Non-pigmented ciliary epithelial cell (primary cell): ENCODE results near the gene MACC1.
"Not testable (repeated sequence)": the region's sequence is repeated elsewhere in the genome, so short reads cannot be mapped to it uniquely, and the experiment has no call there.

Experiments
- DNase-seq: peaks from one replicate; pipeline ENCODE4 v3.0.0-alpha.2; 2010; ENCODE audit warnings: low read depth

The MACC1 gene

GRCh38 chr7:20229081-20229480 lies 11.9 kb upstream of the MACC1 start:
- no peak for DNase-seq

- no peak for DNase-seq
Observed at GRCh38 chr7:20228654-20229053, 11.5 kb upstream of the MACC1 start.

GRCh38 chr7:20227291-20227795 lies 10.2 kb upstream of the MACC1 start:
- DNase-seq = no peak

DNA sequence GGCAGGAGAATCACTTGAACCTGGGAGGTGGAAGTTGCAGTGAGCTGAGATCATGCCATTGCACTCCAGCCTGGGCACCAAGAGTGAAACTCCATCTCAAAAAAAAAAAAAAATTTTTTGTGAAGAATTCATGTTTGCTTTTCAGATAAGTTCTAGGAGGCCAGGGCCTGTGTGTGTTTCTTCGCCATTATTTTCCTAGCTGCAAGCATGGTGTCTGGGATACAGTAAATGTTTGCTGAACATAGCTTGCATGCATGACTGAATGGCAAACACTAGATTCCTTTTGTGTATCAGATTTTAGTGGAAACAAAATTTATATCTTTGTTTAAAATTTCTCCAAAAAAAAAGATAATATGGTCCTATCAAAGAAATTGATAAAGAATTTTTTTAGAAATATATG lies 9.7 kb upstream of the MACC1 start:
- no peak for DNase-seq

DNA sequence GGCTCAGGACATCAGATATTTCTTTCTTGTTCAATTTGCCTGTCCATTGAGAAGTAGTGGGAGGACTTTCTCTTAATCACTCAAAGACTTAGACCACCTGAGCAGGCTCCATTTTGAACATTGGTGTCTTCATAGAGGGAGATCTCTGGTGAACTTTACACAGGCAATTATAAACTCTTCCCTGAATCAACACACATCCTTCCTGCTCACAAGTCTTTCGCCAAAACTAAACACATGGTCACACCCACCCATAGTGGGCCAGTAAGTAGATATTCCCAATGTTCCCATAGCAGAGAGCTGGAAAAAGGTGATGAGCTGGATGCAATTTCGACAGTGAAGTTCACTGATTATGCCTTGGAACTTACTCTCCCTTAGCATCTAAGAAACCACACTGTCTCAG lies 8.2 kb upstream of the MACC1 start:
- DNase-seq = no peak

- DNase-seq = no peak
Observed at GRCh38 chr7:20224025-20224424, 6.8 kb upstream of the MACC1 start.

DNA sequence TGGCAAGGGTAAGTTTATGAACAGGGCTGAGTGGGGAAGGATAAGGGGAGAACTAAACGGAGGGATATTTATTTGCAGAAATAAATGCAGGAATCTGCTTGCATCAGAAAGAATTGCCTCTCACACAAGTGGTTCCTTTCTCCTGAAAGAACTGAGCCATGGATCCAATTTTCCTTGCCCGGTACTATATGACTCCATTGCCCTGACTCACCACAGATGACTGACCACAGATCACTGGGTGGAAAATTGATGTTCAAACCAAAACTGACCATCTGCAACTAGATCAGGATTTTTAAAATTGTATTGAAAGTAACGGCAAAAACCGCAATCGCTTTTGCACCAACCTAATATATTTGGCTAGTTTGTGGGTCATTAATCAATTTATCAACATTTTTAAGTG lies 6.2 kb upstream of the MACC1 start:
- DNase-seq = no peak

DNA sequence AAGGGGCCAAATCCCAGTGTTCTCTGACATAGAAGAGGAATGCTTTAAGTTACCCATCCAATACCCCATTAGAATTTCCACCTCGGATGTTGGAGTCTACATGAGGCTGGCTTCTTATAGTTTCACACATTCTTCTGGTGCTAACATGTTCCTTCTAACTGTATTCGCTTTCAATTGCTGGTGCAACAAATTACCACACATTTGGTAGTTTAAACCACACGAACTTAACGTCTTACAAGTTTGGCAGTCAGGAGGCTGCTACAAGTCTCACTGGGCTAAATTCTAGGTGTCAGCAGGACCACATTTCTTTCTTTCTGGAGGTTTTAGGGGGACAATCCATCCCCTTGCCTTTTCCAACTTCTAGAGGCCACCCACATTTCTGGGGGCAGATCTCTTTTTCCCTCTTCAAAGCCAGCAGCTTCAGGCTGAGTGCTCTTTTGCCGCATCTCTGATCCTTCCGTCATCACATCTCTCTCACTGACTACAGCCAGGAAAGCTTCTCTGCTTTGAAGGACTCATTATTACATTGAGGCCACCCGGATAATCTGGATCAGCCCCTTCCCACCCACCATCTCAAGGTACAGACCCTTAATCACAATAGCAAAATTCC lies 5.1 kb upstream of the MACC1 start:
- no peak for DNase-seq

DNA sequence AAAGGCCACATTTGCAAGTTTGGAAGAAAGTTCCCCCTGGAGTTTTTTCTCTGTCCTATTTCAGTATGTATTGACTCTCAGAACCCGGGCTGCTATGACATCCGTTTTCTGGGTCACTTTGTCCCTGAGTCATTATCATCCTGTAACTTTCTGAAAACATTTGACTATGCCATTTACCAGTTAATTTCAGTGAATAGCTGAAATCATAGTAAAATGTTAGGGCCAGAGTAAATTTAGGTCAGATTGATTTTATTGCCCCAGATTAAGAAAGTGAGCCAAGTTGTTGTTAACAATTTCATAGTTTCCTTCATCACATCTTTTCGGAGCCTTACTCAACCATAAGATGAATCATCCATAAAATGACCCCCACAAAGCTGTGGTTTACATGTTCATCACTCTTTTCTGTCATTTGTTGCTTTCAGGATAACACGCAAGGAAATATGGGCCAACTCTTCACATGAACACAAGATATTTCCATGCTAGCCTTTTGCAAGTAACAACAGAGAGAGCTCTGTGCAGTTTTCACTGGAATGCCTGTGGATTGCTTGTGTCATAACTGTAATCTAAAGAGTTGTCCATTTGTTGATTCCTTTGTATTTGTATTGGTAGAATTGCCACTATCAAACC lies 3.9 kb upstream of the MACC1 start:
- no peak for DNase-seq

DNA sequence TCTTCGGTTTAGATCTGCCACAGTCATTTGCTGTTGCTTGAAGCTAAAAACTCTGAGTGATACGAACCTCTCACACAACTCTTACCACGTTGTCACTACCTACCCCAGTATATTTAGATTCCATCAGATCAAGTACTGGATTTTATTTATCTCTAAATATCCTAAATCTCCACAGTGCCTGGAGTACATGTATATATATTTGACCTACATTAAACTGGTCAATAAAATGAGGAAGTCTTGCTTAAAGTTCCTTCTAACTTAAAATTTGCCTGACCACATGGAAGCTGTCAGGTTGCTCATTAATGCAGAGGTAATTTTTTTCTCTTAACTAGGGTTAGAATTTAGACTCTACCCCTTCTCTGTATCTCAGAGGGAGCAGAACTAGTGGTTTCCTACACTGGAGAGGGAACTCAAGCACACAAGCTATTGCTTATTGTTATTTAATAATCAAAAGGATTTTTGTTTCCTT lies 3.1 kb upstream of the MACC1 start:
- DNase-seq = no peak

GRCh38 chr7:20219446-20220292 lies 2.5 kb upstream of the MACC1 start:
- DNase-seq = peak; percentile 97

GRCh38 chr7:20219062-20219445 lies 1.9 kb upstream of the MACC1 start:
- no peak for DNase-seq

GRCh38 chr7:20218279-20218678 lies 1.1 kb upstream of the MACC1 start:
- DNase-seq = no peak

DNA sequence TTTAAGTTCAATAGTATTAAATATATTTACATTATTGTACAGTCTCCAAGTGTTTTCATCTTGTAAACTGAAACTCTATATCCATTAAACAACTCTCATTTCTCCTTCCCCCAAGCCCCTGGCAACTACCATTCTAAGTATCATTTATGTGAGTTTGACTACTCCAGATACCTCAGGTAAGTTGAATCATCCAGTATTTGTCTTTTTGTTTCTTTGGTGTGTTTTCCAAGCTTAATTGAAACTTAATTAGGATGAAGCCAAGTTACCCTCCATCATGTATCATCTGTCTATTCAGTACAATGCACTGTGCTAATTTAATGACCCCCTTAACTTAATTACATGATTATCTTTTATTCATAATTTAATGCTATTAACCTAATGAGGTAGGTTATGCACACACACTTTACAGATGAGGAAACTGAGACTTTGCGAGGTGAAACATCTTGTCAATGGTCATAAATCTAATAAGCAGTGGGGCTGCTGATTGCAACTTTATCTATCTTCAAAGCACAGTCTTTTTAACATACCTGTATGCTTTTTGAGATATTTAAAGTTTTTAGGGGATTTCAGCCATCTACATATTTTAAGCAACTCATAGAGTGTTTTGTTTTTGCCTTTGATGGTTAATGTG lies 663 bp downstream of the MACC1 start:
- no peak for DNase-seq

- no peak for DNase-seq
Observed at GRCh38 chr7:20214921-20215669, 2.1 kb downstream of the MACC1 start.

DNA sequence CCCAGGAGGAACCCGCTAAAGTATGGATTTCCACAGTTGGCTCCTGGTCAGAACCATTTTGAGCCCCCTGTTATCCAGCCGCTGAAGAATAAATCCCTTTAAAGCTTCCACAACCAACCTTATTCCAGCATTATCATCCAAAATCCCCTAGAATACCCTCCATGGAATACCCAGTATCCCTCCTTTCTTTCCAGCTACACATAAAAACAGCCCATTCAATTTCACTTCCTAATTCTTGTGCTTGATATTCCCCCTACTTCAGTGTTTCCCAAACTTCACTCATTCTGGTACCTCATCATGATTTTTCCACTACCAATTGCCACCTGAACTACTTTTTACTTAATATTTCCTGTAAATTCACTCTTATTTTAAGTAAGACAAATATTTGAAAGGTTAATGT lies 3.1 kb downstream of the MACC1 start:
- no peak for DNase-seq

DNA sequence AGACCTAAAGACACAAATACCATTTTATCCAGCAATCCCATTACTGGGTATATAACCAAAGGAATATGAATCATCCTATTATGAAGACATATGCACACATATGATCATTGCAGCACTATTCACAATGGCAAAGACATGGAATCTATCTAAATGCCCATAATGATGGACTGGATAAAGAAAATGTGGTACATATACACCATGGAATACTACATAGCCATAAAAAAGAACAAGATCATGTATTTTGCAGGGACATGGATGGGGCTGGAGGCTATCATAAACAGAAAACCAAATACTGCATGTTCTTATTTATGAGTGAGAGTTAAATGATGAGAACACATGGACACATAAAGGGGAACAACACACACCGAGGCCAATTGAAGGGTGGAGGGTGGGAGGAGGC lies 3.8 kb downstream of the MACC1 start:
- DNase-seq = no peak

- no peak for DNase-seq
Observed at GRCh38 chr7:20211376-20211775, 5.8 kb downstream of the MACC1 start.

GRCh38 chr7:20208651-20209307 lies 8.4 kb downstream of the MACC1 start:
- no peak for DNase-seq

DNA sequence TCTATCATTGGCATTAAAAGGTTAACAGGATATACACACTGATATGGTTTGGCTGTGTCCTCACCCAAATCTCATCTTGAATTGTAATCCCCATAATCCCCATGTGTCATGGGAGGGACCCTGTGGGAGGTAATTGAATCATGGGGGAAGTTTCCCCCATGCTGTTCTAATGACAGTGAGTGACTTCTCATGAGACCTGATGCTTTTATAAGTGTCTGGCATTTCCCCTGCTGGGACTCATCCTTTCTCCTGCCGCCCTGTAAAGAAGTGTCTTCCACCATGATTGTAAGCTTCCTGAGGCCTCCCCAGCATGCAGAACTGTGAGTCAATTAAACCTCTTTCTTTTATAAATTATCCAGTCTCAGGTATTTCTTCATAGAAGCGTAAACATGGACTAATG lies 9.4 kb downstream of the MACC1 start:
- not testable (repeated sequence) for DNase-seq
